Stimulated activated effector memory CD8-positive, alpha-beta T cell treated with anti-CD3 and anti-CD28 coated beads, Interleukin-12 subunit alpha, Interleukin-12 subunit beta, amount 100 ng/mL, for 72 hours (primary cell): Measurements from ENCODE around the gene PHF2.

Experiments
- ATAC-seq: fragments of 150-1000 bp; cut with Tn5 transposase; 2 replicates; pipeline ENCODE4 v1.10.0; 2021
- DNase-seq, 2 donors: peaks; one replicate each; pipeline ENCODE4 v3.0.0; 2021 to 2022; ENCODE audit warnings: low spot score in 2 of 2
- H3K27ac Mint-ChIP-seq: one replicate; pipeline ENCODE4 v1.8.0; 2022; ENCODE audit warnings: mild to moderate bottlenecking, mixed read lengths
- H3K36me3 Mint-ChIP-seq: one replicate; pipeline ENCODE4 v1.8.0; 2022; ENCODE audit warnings: mild to moderate bottlenecking, mixed read lengths
- H3K4me1 Mint-ChIP-seq: one replicate; pipeline ENCODE4 v1.8.0; 2022; ENCODE audit warnings: mixed read lengths
- H3K4me3 Mint-ChIP-seq: one replicate; pipeline ENCODE4 v1.8.0; 2022; ENCODE audit warnings: mild to moderate bottlenecking, mixed read lengths
- H3K9me3 Mint-ChIP-seq: one replicate; pipeline ENCODE4 v1.8.0; 2022; ENCODE audit warnings: mixed read lengths

PHF2 gene

GRCh38 chr9:93681269-93682154 lies 105.1 kb downstream of the PHF2 start:
- H3K36me3 Mint-ChIP-seq, result peaks cover 10% of the 10 kb centered on the region
- peak in 1 of 2 donors; percentile 41 for DNase-seq

GRCh38 chr9:93682155-93682968 lies 106.0 kb downstream of the PHF2 start:
- peaks cover 8% of the 10 kb centered on the region for H3K4me1 Mint-ChIP-seq
- ATAC-seq (peak; percentile 58), DNase-seq (peak; percentile 54 to 86)
- H3K4me3 Mint-ChIP-seq, result no peak overlapping the region
- no peaks in the 10 kb centered on the region for H3K9me3 Mint-ChIP-seq
- H3K27ac Mint-ChIP-seq, result peak overlapping the region; percentile 29
- H3K36me3 Mint-ChIP-seq, result peaks cover 8% of the 10 kb centered on the region

More at GRCh38 chr9:93681269-93682154, 105.1 kb downstream of the PHF2 start:
- Mint-ChIP-seq H3K9me3 (no peaks in the 10 kb centered on the region), H3K4me1 (peaks cover 8% of the 10 kb centered on the region), H3K4me3 (no peak overlapping the region), H3K27ac (peak overlapping the region; percentile 29)
- peak; percentile 3 for ATAC-seq

- H3K27ac Mint-ChIP-seq, result no peak overlapping the region
- H3K9me3 Mint-ChIP-seq, result no peaks in the 10 kb centered on the region
- DNase-seq (peak in 1 of 2 donors; percentile 39), ATAC-seq (no peak)
- no peaks in the 10 kb centered on the region for H3K36me3 Mint-ChIP-seq
- no peak overlapping the region for H3K4me3 Mint-ChIP-seq
- peaks cover 8% of the 10 kb centered on the region for H3K4me1 Mint-ChIP-seq
These were observed 107.1 kb downstream of the PHF2 start for GRCh38 chr9:93683331-93684134.

- ATAC-seq, result no peak
- Mint-ChIP-seq H3K36me3 (no peaks in the 10 kb centered on the region), H3K9me3 (no peaks in the 10 kb centered on the region), H3K27ac (no peak overlapping the region), H3K4me1 (peaks cover 8% of the 10 kb centered on the region), H3K4me3 (no peak overlapping the region)
- peak in 1 of 2 donors; percentile 36 for DNase-seq
These were observed 107.9 kb downstream of the PHF2 start for GRCh38 chr9:93684161-93684765.

GRCh38 chr9:93684806-93685543 lies 108.6 kb downstream of the PHF2 start:
- H3K9me3 Mint-ChIP-seq, result no peaks in the 10 kb centered on the region
- ATAC-seq, result no peak
- DNase-seq, result peak in 1 of 2 donors; percentile 44
- H3K36me3 Mint-ChIP-seq, result no peaks in the 10 kb centered on the region
- no peak overlapping the region for H3K4me3 Mint-ChIP-seq
- no peak overlapping the region for H3K27ac Mint-ChIP-seq
- peaks cover 8% of the 10 kb centered on the region for H3K4me1 Mint-ChIP-seq

GRCh38 chr9:93686127-93686879 lies 109.9 kb downstream of the PHF2 start:
- Mint-ChIP-seq H3K9me3 (peaks cover 11% of the 10 kb centered on the region), H3K4me3 (no peak overlapping the region), H3K4me1 (peaks cover 8% of the 10 kb centered on the region), H3K27ac (no peak overlapping the region), H3K36me3 (no peaks in the 10 kb centered on the region)
- DNase-seq (peak in 1 of 2 donors; percentile 41), ATAC-seq (no peak)

GRCh38 chr9:93686880-93687236 lies 110.5 kb downstream of the PHF2 start:
- Mint-ChIP-seq H3K4me3 (no peak overlapping the region), H3K9me3 (peaks cover 12% of the 10 kb centered on the region), H3K4me1 (peaks cover 5% of the 10 kb centered on the region), H3K27ac (no peak overlapping the region), H3K36me3 (no peaks in the 10 kb centered on the region)
- no peak for ATAC-seq
- peak in 1 of 2 donors; percentile 29 for DNase-seq

GRCh38 chr9:93690618-93691017 lies 114.2 kb downstream of the PHF2 start:
- Mint-ChIP-seq H3K4me3 (no peak overlapping the region), H3K36me3 (no peaks in the 10 kb centered on the region), H3K27ac (no peak overlapping the region), H3K4me1 (no peaks in the 10 kb centered on the region), H3K9me3 (peaks cover 12% of the 10 kb centered on the region)
- no peak for DNase-seq
- no peak for ATAC-seq

GRCh38 chr9:93693129-93693528 lies 116.7 kb downstream of the PHF2 start:
- no peak overlapping the region for H3K27ac Mint-ChIP-seq
- no peaks in the 10 kb centered on the region for H3K36me3 Mint-ChIP-seq
- H3K4me3 Mint-ChIP-seq, result no peak overlapping the region
- DNase-seq (no peak), ATAC-seq (no peak)
- H3K4me1 Mint-ChIP-seq, result no peaks in the 10 kb centered on the region
- H3K9me3 Mint-ChIP-seq, result peaks cover 12% of the 10 kb centered on the region

GRCh38 chr9:93697352-93698139 lies 121.2 kb downstream of the PHF2 start:
- Mint-ChIP-seq H3K4me3 (no peak overlapping the region), H3K4me1 (no peaks in the 10 kb centered on the region), H3K9me3 (no peaks in the 10 kb centered on the region), H3K36me3 (no peaks in the 10 kb centered on the region), H3K27ac (no peak overlapping the region)
- ATAC-seq, result no peak
- DNase-seq, result peak in 1 of 2 donors; percentile 28

- Mint-ChIP-seq H3K9me3 (peaks cover 3% of the 10 kb centered on the region), H3K27ac (no peak overlapping the region), H3K4me1 (no peaks in the 10 kb centered on the region), H3K36me3 (no peaks in the 10 kb centered on the region), H3K4me3 (no peak overlapping the region)
- ATAC-seq (no peak), DNase-seq (peak in 1 of 2 donors; percentile 15)
These were observed 121.9 kb downstream of the PHF2 start for GRCh38 chr9:93698140-93698908.

- H3K9me3 Mint-ChIP-seq, result peaks cover 3% of the 10 kb centered on the region
- ATAC-seq, result no peak
- no peaks in the 10 kb centered on the region for H3K36me3 Mint-ChIP-seq
- no peaks in the 10 kb centered on the region for H3K4me1 Mint-ChIP-seq
- H3K4me3 Mint-ChIP-seq, result no peak overlapping the region
- DNase-seq, result peak in 1 of 2 donors; percentile 26
- H3K27ac Mint-ChIP-seq, result no peak overlapping the region
These were observed 123.3 kb downstream of the PHF2 start for GRCh38 chr9:93699650-93700049.
